ENCODE data around the gene ADAM17. TPM values are rescaled to one million over a fixed set of nuclear protein-coding genes. Genes with fewer than 3 reads are reported as not detected.

The ADAM17 gene
- total and polyA plus RNA-seq, 9 of the 15 experiments (the other 6 are each of a cell fraction or from before 2014, with no cell fraction given): 5.8 to 30.0 (median 19.0) TPM

DNA sequence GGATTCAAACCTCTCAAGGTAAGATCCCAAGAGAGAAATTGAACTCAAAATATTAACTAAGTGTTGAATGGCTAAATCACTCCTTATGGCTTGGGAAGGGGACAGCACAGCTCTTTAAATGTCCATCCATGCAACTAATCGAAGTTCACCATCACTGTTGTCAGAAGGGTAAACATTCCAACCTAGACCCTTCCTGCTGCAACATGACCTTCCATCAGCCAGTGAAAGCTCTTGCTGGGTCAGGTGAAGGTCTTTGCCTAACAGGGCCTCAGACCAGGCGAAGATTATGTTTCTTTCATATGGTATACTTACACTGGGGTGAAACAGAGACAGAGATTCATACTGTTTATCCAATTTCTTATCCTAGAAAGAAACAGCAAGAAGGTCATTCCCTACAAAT, 64.8 kb downstream of the ADAM17 start:
- H4K20me1 ChIP-seq (replicated peaks; ENCODE audit: control insufficient read depth, insufficient read depth, low read length): no peaks in the 10 kb centered on the region
- ATAC-seq: no peak
- no peaks in the 10 kb centered on the region for H3K79me2 ChIP-seq (ENCODE audit: control insufficient read depth, insufficient read depth, low read length)
- in situ Hi-C loops (cut with MboI): no loop called here
- no peak for FAIRE-seq
- H3K36me3 ChIP-seq (ENCODE audit: control insufficient read depth, insufficient read depth, low read length): peaks cover 90% of the 10 kb centered on the region
- 82% methylated on average over 2 of the region's 2 CpGs for WGBS (ENCODE audit: insufficient coverage, low coverage, missing lambda C conversion rate)
- no peaks in the 10 kb centered on the region for H3K4me1 ChIP-seq (replicated peaks in 1 of 2; ENCODE audit: control insufficient read depth in 2 of 2, insufficient read depth in 2 of 2, low read length in 2 of 2)
- intact Hi-C loops (cut with micrococcal nuclease): no loop called here
- H3K27ac ChIP-seq (ENCODE audit: extremely low read depth, low read depth, low read length): no peak overlapping the region
- ChIA-PET POLR2A (interaction anchor here (1.0 to 1.8 kb wide), 2 partner anchors 16 to 40 kb away, joined by 3 read pairs; no protein-coding TSS in a partner anchor), CTCF (ENCODE audit: low intra/inter-chr PET ratio) (no interaction called here)
- no peak overlapping the region for H2AFZ ChIP-seq (ENCODE audit: low read depth, low read length)
- no peak for DNase-seq (ENCODE audit: extremely low read depth in 1 of 4, low spot score in 3 of 4)
- no peak overlapping the region for H3K4me3 ChIP-seq
- H3K27me3 ChIP-seq (ENCODE audit: control insufficient read depth in 2 of 2, insufficient read depth in 2 of 2, low read length in 2 of 2): no peaks in the 10 kb centered on the region
- TF ChIP-seq DDX20 (tag; IDR thresholded peaks at IDR 0.05; ENCODE audit: low read depth) (no peak), PHB2 (IDR thresholded peaks at IDR 0.05; ENCODE audit: low read depth) (no peak), ZNF589 (CRISPR knock-in tag; IDR thresholded peaks at IDR 0.05; ENCODE audit: low read depth) (no peak), ZNF165 (CRISPR knock-in tag; IDR thresholded peaks at IDR 0.05; ENCODE audit: borderline replicate concordance) (no peak)
- TF ChIP-seq, protein P1, sequence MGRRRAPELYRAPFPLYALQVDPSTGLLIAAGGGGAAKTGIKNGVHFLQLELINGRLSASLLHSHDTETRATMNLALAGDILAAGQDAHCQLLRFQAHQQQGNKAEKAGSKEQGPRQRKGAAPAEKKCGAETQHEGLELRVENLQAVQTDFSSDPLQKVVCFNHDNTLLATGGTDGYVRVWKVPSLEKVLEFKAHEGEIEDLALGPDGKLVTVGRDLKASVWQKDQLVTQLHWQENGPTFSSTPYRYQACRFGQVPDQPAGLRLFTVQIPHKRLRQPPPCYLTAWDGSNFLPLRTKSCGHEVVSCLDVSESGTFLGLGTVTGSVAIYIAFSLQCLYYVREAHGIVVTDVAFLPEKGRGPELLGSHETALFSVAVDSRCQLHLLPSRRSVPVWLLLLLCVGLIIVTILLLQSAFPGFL (CRISPR knock-in tag; IDR thresholded peaks at IDR 0.05): no peak
- TF ChIP-seq, protein P2, sequence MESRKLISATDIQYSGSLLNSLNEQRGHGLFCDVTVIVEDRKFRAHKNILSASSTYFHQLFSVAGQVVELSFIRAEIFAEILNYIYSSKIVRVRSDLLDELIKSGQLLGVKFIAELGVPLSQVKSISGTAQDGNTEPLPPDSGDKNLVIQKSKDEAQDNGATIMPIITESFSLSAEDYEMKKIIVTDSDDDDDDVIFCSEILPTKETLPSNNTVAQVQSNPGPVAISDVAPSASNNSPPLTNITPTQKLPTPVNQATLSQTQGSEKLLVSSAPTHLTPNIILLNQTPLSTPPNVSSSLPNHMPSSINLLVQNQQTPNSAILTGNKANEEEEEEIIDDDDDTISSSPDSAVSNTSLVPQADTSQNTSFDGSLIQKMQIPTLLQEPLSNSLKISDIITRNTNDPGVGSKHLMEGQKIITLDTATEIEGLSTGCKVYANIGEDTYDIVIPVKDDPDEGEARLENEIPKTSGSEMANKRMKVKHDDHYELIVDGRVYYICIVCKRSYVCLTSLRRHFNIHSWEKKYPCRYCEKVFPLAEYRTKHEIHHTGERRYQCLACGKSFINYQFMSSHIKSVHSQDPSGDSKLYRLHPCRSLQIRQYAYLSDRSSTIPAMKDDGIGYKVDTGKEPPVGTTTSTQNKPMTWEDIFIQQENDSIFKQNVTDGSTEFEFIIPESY (CRISPR knock-in tag; IDR thresholded peaks at IDR 0.05): no peak
- TF ChIP-seq, protein P3, sequence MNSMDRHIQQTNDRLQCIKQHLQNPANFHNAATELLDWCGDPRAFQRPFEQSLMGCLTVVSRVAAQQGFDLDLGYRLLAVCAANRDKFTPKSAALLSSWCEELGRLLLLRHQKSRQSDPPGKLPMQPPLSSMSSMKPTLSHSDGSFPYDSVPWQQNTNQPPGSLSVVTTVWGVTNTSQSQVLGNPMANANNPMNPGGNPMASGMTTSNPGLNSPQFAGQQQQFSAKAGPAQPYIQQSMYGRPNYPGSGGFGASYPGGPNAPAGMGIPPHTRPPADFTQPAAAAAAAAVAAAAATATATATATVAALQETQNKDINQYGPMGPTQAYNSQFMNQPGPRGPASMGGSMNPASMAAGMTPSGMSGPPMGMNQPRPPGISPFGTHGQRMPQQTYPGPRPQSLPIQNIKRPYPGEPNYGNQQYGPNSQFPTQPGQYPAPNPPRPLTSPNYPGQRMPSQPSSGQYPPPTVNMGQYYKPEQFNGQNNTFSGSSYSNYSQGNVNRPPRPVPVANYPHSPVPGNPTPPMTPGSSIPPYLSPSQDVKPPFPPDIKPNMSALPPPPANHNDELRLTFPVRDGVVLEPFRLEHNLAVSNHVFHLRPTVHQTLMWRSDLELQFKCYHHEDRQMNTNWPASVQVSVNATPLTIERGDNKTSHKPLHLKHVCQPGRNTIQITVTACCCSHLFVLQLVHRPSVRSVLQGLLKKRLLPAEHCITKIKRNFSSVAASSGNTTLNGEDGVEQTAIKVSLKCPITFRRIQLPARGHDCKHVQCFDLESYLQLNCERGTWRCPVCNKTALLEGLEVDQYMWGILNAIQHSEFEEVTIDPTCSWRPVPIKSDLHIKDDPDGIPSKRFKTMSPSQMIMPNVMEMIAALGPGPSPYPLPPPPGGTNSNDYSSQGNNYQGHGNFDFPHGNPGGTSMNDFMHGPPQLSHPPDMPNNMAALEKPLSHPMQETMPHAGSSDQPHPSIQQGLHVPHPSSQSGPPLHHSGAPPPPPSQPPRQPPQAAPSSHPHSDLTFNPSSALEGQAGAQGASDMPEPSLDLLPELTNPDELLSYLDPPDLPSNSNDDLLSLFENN (IDR thresholded peaks at IDR 0.05; ENCODE audit: low read depth in 2 of 2, low read length in 2 of 2): no peak
- H3K4me2 ChIP-seq (ENCODE audit: insufficient read depth, low read length): no peak overlapping the region
- no peak overlapping the region for H3K9ac ChIP-seq (ENCODE audit: insufficient read depth in 1 of 2, low read depth in 2 of 2, low read length in 2 of 2)
- H3K9me1 ChIP-seq (ENCODE audit: control insufficient read depth, insufficient read depth, low read length): no peaks in the 10 kb centered on the region
- no TSS peak for BruUV-seq (replicated peaks)
- no peaks in the 10 kb centered on the region for H3K9me3 ChIP-seq (replicated peaks; ENCODE audit: control insufficient read depth, insufficient read depth, low read depth, low read length)
